ENCODE results near the gene TUBA1C.
A peak's percentile ranks its signal among the peaks of the same experiment; 100 is the strongest.

The TUBA1C gene

DNA sequence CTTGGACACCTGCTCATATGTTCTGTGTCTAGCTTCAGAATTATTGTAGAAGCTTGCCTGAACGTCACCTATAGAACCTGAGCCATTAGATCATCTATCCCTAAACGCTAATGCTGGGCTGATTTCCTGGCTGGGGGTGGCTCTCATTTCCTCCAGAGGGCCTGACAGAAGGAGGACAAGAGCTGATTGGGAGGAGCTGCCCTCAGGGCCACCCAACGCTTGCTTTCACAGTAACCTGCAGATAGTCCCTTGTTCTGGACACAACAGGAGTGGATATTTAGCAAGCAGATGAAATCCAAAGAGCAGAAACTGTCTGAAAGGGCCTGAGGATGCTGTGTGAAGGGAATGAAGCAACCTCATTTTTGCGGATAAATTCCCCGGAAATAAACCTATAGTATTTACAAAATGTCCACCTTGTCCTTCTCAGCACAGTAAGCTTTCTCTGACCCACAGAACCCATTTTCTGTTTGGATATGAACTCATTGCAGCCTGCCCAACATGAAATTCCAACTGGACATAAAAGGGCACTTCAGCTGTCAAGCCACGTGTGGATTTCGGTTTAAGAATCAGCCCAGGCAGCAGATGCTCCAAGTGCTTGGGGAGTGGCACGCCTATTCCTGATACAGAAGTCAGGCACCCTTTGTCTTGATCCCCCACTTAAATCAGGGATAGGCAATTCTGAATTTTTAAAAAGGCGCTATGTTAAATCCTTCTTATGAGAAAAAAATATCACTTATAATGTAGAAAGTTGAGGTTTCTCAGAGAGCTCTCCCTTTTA lies 32.8 kb upstream of the TUBA1C start:
- H3K4me3 ChIP-seq (ENCODE audit: low read depth, low read length), result no peak overlapping the region

DNA sequence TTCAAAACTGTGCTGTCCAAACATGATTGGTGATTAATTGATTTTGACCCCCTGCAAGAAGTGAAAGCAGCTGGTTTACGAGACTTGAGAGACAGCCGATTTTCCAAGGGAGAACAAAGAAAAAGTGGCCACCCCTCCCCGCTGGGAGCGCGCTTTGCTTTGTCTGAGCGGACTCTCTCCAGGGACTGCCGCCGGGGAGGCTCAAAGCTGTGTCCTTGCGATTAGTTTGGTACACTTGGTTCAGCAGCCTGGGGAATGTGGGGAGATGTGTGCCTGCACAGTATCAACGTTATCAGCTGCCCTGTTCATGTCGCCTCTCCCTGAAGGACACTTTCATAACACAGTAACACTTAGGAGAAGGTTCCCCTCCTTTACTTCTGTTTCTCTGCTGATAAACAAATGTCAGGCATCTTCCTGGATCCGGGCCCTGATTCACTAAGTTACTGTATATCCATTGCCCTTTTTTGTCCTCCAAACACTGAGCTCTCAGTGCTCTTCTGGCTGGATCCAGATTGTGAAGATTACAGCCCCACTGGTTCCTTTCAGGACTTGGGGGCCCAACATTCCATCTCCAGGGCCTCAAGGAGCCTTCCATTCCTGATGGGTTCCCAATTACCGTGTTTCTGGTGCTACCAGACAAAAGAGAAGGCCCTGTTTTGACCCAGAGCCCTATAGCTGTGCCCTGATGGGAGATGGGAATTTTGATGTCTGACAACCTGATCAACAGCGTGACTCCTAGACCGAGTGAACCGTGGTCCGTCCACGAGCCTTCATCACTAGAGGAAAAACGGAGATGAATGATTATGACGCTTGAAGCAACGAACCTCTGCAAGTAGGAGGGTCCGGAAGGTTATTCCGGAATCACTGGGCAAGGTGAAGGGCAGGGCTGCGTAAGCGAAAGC lies 31.7 kb upstream of the TUBA1C start:
- DNase-seq (ENCODE audit: low read depth, low spot score), result no peak
- CTCF ChIA-PET, result interaction anchor here (0.6 to 9.6 kb wide), 23 partner anchors 9 to 175 kb away, joined by 3 to 120 read pairs (median 6); partner anchors contain the start of genes DHH, LMBR1L, TUBA1A and TUBA1B
- peak overlapping the region; percentile 1 for H3K4me3 ChIP-seq (ENCODE audit: low read depth, low read length)
- POLR2A ChIA-PET, result interaction anchor here (1.8 to 4.4 kb wide), 3 partner anchors 11 to 103 kb away, joined by 7 to 36 read pairs (median 28); partner anchors contain the start of genes TUBA1A and TUBA1B
- TF ChIP-seq, protein P1, sequence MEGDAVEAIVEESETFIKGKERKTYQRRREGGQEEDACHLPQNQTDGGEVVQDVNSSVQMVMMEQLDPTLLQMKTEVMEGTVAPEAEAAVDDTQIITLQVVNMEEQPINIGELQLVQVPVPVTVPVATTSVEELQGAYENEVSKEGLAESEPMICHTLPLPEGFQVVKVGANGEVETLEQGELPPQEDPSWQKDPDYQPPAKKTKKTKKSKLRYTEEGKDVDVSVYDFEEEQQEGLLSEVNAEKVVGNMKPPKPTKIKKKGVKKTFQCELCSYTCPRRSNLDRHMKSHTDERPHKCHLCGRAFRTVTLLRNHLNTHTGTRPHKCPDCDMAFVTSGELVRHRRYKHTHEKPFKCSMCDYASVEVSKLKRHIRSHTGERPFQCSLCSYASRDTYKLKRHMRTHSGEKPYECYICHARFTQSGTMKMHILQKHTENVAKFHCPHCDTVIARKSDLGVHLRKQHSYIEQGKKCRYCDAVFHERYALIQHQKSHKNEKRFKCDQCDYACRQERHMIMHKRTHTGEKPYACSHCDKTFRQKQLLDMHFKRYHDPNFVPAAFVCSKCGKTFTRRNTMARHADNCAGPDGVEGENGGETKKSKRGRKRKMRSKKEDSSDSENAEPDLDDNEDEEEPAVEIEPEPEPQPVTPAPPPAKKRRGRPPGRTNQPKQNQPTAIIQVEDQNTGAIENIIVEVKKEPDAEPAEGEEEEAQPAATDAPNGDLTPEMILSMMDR (IDR thresholded peaks at IDR 0.05; ENCODE audit: insufficient read depth, low read length, missing control alignments), result peak; percentile 16

More for the DNA sequence above, 32.8 kb upstream of the TUBA1C start:
- POLR2A ChIA-PET, result interaction anchor here (1.8 to 4.4 kb wide), 3 partner anchors 10 to 101 kb away, joined by 7 to 36 read pairs (median 28); partner anchors contain the start of genes TUBA1A and TUBA1B
- CTCF ChIA-PET, result interaction anchor here (1.2 to 9.6 kb wide), 15 partner anchors 8 to 169 kb away, joined by 3 to 120 read pairs (median 11); partner anchors contain the start of genes TUBA1A and TUBA1B
- TF ChIP-seq, protein P1 (IDR thresholded peaks at IDR 0.05; ENCODE audit: insufficient read depth, low read length, missing control alignments), result no peak
- DNase-seq (ENCODE audit: low read depth, low spot score), result no peak

DNA sequence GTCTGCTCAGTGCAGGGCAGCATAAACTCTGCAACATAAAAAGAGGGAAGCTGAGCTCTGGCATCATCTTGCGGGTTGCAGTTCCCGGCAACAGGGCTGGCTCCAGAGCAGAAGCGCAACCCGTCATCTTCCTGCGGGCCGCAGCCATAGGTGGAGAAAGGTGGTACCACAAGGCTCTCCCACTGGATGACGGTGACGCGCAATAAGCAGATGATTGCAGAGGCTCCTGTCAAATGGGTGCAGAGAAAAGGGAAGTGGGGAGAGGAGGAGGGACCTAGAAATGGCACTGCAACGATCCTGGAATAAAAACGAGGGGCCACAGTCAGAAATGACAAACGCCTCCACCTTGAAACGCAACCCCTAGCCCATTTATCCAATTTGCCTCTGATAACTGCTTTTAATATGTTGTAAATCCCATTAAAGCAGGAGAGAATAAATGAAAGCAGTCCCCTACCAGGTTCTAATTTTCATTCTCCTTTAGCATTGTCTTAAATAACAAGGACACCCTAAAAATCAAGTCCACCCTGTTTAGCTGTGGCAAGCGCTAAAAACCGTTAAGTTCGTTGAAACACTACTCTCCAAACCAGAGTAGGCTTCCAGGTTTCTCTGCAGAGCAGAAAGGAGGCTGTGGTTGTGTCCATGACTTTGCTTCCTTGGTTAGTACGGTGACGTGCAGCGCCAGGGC lies 30.9 kb upstream of the TUBA1C start:
- no peak for DNase-seq (ENCODE audit: low read depth, low spot score)
- CTCF ChIA-PET, result interaction anchor here (1.0 to 9.6 kb wide), 17 partner anchors 9 to 169 kb away, joined by 3 to 120 read pairs (median 8); partner anchors contain the start of genes DHH, TUBA1A and TUBA1B
- POLR2A ChIA-PET, result interaction anchor here (1.8 to 4.4 kb wide), 3 partner anchors 12 to 103 kb away, joined by 7 to 36 read pairs (median 28); partner anchors contain the start of genes TUBA1A and TUBA1B
- TF ChIP-seq, protein P1 (IDR thresholded peaks at IDR 0.05; ENCODE audit: insufficient read depth, low read length, missing control alignments), result no peak
- no peak overlapping the region for H3K4me3 ChIP-seq (ENCODE audit: low read depth, low read length)

DNA sequence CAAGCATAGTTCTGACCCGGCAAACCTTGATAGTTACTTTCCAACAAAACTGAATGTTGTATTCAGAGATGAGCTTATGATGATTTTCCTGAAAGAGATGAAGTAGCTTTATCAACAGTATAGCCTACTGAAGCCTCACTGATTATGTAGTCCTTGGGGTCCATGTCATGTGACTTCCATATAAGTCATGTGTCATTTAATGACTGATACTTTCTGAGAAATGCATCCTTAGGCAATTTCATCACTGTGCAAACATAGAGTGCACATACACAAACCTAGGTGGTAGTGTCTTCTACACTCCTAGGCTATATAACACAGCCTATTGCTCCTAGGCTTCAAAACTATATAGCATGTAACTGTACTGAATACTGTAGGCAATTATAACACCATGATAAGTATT lies 28.5 kb upstream of the TUBA1C start:
- H3K4me3 ChIP-seq (ENCODE audit: low read depth, low read length), result no peak overlapping the region
- DNase-seq (ENCODE audit: low read depth, low spot score), result no peak
- ChIA-PET POLR2A (no interaction called here), CTCF (interaction anchor here (0.6 to 9.6 kb wide), 23 partner anchors 9 to 239 kb away, joined by 3 to 120 read pairs (median 4); partner anchors contain the start of genes RHEBL1, TUBA1A and TUBA1B)
- TF ChIP-seq, protein P1 (IDR thresholded peaks at IDR 0.05; ENCODE audit: insufficient read depth, low read length, missing control alignments), result no peak

DNA sequence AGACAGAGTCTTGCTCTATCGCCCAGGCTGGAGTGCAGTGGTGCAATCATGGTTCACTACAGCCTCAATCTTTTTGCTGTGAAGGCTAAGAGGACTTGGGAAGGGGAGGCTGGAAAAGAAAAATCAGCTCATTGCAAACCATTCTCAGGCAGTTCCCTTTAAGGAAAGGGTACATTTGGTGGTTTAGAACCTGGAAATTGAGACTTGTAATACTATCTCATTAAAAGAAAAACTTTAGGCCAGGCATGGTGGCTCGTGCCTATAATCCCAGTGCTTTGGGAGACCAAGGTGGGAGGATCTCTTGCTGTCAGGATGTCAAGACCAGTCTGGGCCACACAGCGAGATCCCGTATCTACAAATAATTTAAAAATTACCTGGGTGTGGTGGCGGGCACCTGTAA lies 21.3 kb upstream of the TUBA1C start:
- no peak for DNase-seq (ENCODE audit: low read depth, low spot score)
- no peak overlapping the region for H3K4me3 ChIP-seq (ENCODE audit: low read depth, low read length)
- ChIA-PET POLR2A (interaction anchor here (0.5 to 2.7 kb wide), 6 partner anchors 22 to 133 kb away, joined by 3 to 19 read pairs (median 6); partner anchors contain the start of genes LMBR1L, TUBA1A and TUBA1B), CTCF (interaction anchor here (1.0 to 7.7 kb wide), 15 partner anchors 10 to 181 kb away, joined by 3 to 109 read pairs (median 7); partner anchors contain the start of genes LMBR1L and TUBA1B)
- TF ChIP-seq, protein P1 (IDR thresholded peaks at IDR 0.05; ENCODE audit: insufficient read depth, low read length, missing control alignments), result no peak

Measured in AG04449 (cell line).